MCF 10A (cell line): ENCODE results near the gene DDC. TPM values are rescaled to one million over a fixed set of nuclear protein-coding genes. Genes with fewer than 3 reads are reported as not detected.

Experiments
- BruUV-seq: library from RNA; stranded (reverse); fragments of 400-500 nt; replicated peaks from 2 replicates; lab custom pipeline; 2021; lab: Mats Ljungman, UMichigan
- CTCF ChIA-PET: fragments of 300-600 bp; sonication (Branson Sonifier 250); formaldehyde crosslinking; extraction: SDS; loops from one replicate; lab custom pipeline; 2021; ENCODE audit warnings: antibody characterized with exemption, inconsistent platforms; lab: Yijun Ruan, JAX
- POLR2A ChIA-PET: fragments of 300-600, 350-650 bp; sonication (Branson Sonifier 250); formaldehyde crosslinking; extraction: SDS; loops from one replicate; lab custom pipeline; 2020; ENCODE audit warnings: antibody characterized with exemption, inconsistent platforms; lab: Yijun Ruan, JAX
- DNase-seq: peaks from one replicate; pipeline ENCODE4 v3.0.0-alpha.2; 2018; ENCODE audit not compliant: unreplicated experiment
- H3K27ac Mint-ChIP-seq: one replicate; pipeline ENCODE4 v1.8.0; 2022; ENCODE audit warnings: mild to moderate bottlenecking, low read depth, mixed read lengths; ENCODE audit not compliant: unreplicated experiment
- H3K27me3 Mint-ChIP-seq: one replicate; pipeline ENCODE4 v1.8.0; 2022; ENCODE audit warnings: mixed read lengths; ENCODE audit not compliant: insufficient read depth, unreplicated experiment
- H3K36me3 Mint-ChIP-seq: one replicate; pipeline ENCODE4 v1.8.0; 2022; ENCODE audit warnings: mild to moderate bottlenecking, moderate library complexity, mixed read lengths; ENCODE audit not compliant: insufficient read depth, unreplicated experiment
- H3K4me1 Mint-ChIP-seq: one replicate; pipeline ENCODE4 v1.8.0; 2022; ENCODE audit warnings: mixed read lengths; ENCODE audit not compliant: insufficient read depth, unreplicated experiment
- H3K4me3 Mint-ChIP-seq: one replicate; pipeline ENCODE4 v1.8.0; 2022; ENCODE audit warnings: mild to moderate bottlenecking, moderate library complexity, mixed read lengths; ENCODE audit not compliant: unreplicated experiment
- H3K9me3 Mint-ChIP-seq: one replicate; pipeline ENCODE4 v1.8.0; 2022; ENCODE audit warnings: mixed read lengths; ENCODE audit not compliant: unreplicated experiment
- intact Hi-C: fragments of 100-400 bp; cut with micrococcal nuclease; formaldehyde crosslinking; loops from 2 replicates; pipeline ENCODE4 v1.14.1; 2022
- total RNA-seq: library from RNA; stranded (reverse); gene quantifications from 2 replicates; pipeline ENCODE4 v1.2.3, GENCODE V29; 2022
- TF ChIP-seq, protein P1 (sequence below): fragments of 200-600 bp; IDR thresholded peaks from one replicate; pipeline ENCODE4 v1.8.0; 2022; ENCODE audit warnings: antibody characterized with exemption, mild to moderate bottlenecking; ENCODE audit not compliant: unreplicated experiment

DDC gene
- total RNA-seq, 1 experiment from 2014 or later: 0.79 TPM

DNA sequence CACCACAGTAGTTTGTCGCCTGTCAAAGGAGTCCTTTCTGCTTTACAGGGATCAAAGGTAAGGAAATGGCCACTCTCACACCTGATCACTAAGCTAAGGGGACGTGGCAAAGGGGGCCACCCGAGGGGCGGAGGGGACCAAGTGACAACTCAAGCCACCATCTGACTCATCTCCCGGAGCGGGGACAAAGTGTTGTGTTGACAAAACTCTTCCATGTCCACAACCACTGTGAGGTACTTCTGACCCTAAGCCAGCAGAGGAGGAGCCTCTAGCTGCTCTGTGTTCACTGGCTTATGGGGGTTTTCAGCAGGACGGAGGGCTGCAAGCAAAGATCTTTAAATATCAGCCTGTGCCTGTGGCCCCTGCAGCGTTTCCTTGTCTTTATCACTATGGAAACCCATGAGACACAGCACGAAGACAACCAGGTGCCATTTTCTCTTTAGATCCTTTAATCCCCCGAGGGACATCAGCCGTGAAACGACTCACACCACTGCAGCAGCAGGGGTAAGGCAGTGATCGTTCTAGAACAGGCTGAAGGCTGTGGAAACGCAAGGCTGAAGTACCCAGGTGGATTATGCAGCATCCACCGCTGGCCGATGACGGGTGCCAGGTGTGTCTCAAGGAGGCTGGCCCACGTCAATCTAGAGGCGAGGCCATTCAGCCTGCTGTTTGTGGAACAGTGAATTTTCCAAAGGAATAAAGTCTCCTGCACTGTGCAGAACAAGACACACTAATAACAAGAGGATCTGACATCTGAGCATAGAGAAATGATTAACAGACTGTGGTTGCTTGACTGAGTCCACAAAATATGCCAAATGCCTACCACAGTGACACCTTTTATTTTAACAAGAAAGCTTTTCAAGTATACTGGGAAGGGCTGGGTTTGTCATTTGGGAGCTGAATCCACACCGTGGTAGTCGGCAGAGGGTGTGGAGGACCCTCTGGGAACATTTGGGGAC, 26.6 kb upstream of the DDC start:
- H3K4me1 Mint-ChIP-seq: no peaks in the 10 kb centered on the region
- TF ChIP-seq, protein P1, sequence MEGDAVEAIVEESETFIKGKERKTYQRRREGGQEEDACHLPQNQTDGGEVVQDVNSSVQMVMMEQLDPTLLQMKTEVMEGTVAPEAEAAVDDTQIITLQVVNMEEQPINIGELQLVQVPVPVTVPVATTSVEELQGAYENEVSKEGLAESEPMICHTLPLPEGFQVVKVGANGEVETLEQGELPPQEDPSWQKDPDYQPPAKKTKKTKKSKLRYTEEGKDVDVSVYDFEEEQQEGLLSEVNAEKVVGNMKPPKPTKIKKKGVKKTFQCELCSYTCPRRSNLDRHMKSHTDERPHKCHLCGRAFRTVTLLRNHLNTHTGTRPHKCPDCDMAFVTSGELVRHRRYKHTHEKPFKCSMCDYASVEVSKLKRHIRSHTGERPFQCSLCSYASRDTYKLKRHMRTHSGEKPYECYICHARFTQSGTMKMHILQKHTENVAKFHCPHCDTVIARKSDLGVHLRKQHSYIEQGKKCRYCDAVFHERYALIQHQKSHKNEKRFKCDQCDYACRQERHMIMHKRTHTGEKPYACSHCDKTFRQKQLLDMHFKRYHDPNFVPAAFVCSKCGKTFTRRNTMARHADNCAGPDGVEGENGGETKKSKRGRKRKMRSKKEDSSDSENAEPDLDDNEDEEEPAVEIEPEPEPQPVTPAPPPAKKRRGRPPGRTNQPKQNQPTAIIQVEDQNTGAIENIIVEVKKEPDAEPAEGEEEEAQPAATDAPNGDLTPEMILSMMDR: no peak
- CTCF ChIA-PET: interaction anchor here (1.2 kb wide), 1 partner anchor 145 kb away, joined by 3 read pairs; no protein-coding TSS in a partner anchor
- H3K27ac Mint-ChIP-seq: no peak overlapping the region
- no peak for DNase-seq
- intact Hi-C loops: no loop called here
- POLR2A ChIA-PET: no interaction called here
- peaks cover 32% of the 10 kb centered on the region for H3K36me3 Mint-ChIP-seq
- H3K27me3 Mint-ChIP-seq: no peaks in the 10 kb centered on the region
- no TSS peak for BruUV-seq
- H3K9me3 Mint-ChIP-seq: no peaks in the 10 kb centered on the region
- H3K4me3 Mint-ChIP-seq: no peak overlapping the region

GRCh38 chr7:50591098-50591479, 25.9 kb upstream of the DDC start:
- CTCF ChIA-PET: interaction anchor here (1.0 to 1.2 kb wide), 3 partner anchors 8 to 144 kb away, joined by 3 to 4 read pairs (median 3); no protein-coding TSS in a partner anchor

DNA sequence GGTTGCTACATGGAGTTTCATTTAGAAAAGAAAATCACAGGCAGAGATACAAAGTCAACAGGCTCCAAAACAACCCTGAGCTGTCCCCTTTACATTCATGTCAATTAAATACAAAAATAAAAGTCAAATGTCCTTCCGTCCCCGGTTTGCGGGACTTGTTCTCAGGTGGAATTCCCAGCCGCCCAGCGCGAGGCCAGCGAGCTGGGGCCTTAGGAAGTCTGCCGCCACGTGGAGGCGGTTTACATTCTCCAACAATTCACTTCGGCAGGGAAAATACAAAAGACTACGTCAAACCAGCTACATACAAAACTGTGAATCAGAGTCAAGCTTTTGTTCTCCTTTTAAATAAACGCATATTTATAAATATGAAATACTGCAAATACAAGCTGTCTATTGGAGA, 25.3 kb upstream of the DDC start:
- no peak for DNase-seq
- no peaks in the 10 kb centered on the region for H3K9me3 Mint-ChIP-seq
- TF ChIP-seq, protein P1: no peak
- H3K36me3 Mint-ChIP-seq: peaks cover 29% of the 10 kb centered on the region
- intact Hi-C loops: no loop called here
- H3K27ac Mint-ChIP-seq: no peak overlapping the region
- no TSS peak for BruUV-seq
- CTCF ChIA-PET: interaction anchor here (0.7 to 2.4 kb wide), 6 partner anchors 9 to 289 kb away, joined by 3 to 10 read pairs (median 4); no protein-coding TSS in a partner anchor
- H3K4me3 Mint-ChIP-seq: no peak overlapping the region
- no peaks in the 10 kb centered on the region for H3K27me3 Mint-ChIP-seq
- POLR2A ChIA-PET: interaction anchor here (0.9 to 1.1 kb wide), 3 partner anchors 22 to 531 kb away, joined by 3 read pairs; no protein-coding TSS in a partner anchor
- H3K4me1 Mint-ChIP-seq: no peaks in the 10 kb centered on the region

More at GRCh38 chr7:50591098-50591479, 25.9 kb upstream of the DDC start:
- DNase-seq: no peak
- Mint-ChIP-seq H3K4me1 (no peaks in the 10 kb centered on the region), H3K27ac (no peak overlapping the region), H3K27me3 (no peaks in the 10 kb centered on the region), H3K9me3 (no peaks in the 10 kb centered on the region), H3K4me3 (no peak overlapping the region), H3K36me3 (peaks cover 32% of the 10 kb centered on the region)
- intact Hi-C loops: no loop called here
- no TSS peak for BruUV-seq
- POLR2A ChIA-PET: interaction anchor here (1.1 kb wide), 1 partner anchor 23 kb away, joined by 3 read pairs; no protein-coding TSS in a partner anchor
- TF ChIP-seq, protein P1: no peak

- no TSS peak for BruUV-seq
- POLR2A ChIA-PET: no interaction called here
- TF ChIP-seq, protein P1: no peak
- H3K9me3 Mint-ChIP-seq: no peaks in the 10 kb centered on the region
- CTCF ChIA-PET: interaction anchor here (0.6 to 2.4 kb wide), 5 partner anchors 17 to 116 kb away, joined by 3 to 10 read pairs (median 3); no protein-coding TSS in a partner anchor
- peaks cover 21% of the 10 kb centered on the region for H3K36me3 Mint-ChIP-seq
- DNase-seq: no peak
- intact Hi-C loops: no loop called here
- no peaks in the 10 kb centered on the region for H3K27me3 Mint-ChIP-seq
- H3K4me1 Mint-ChIP-seq: no peaks in the 10 kb centered on the region
- H3K27ac Mint-ChIP-seq: no peak overlapping the region
- H3K4me3 Mint-ChIP-seq: no peak overlapping the region
Observed at GRCh38 chr7:50589364-50589763, 24.2 kb upstream of the DDC start.
